ENCODE data around the gene C19orf38. TPM values are rescaled to one million over a fixed set of nuclear protein-coding genes. Genes with fewer than 3 reads are reported as not detected.

The C19orf38 gene
- total and polyA plus RNA-seq, 9 of the 15 experiments (the other 6 are each of a cell fraction or from before 2014, with no cell fraction given), result 0.14 to 0.18 TPM; not detected in 7

DNA sequence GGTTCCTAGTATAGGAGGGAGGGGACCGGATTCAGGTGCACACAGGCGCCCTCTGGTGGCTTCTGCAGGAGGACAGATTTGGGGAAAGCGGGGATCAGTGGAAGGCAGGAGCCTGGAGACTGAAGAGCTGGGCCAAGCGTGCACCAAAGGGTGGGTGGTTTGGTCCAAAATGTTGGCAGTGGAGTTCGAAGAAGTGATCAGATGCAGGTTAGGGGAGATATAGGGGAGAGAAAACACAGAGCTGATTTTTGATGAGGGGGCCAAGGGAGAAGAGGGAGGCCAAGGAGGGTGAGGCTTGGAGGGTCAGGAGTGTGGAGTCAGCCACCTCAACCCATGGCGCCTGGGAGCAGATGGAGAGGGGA is 16.3 kb downstream of the C19orf38 start (continued):
- TF ChIP-seq SP1 (CRISPR knock-in tag; IDR thresholded peaks at IDR 0.05), result no peak
- TF ChIP-seq RB1 (IDR thresholded peaks at IDR 0.05; ENCODE audit: low read depth), result peak; percentile 23; the same call in 1 of the 2 replicates
- TF ChIP-seq COPS2 (conservative IDR thresholded peaks at IDR 0.05), result no peak
- TF ChIP-seq, protein P1, sequence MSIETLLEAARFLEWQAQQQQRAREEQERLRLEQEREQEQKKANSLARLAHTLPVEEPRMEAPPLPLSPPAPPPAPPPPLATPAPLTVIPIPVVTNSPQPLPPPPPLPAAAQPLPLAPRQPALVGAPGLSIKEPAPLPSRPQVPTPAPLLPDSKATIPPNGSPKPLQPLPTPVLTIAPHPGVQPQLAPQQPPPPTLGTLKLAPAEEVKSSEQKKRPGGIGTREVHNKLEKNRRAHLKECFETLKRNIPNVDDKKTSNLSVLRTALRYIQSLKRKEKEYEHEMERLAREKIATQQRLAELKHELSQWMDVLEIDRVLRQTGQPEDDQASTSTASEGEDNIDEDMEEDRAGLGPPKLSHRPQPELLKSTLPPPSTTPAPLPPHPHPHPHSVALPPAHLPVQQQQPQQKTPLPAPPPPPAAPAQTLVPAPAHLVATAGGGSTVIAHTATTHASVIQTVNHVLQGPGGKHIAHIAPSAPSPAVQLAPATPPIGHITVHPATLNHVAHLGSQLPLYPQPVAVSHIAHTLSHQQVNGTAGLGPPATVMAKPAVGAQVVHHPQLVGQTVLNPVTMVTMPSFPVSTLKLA (conservative IDR thresholded peaks at IDR 0.05), result peak in 1 of 2 experiments; percentile 30; a peak in 1 of 4 replicates
- TF ChIP-seq, protein P2, sequence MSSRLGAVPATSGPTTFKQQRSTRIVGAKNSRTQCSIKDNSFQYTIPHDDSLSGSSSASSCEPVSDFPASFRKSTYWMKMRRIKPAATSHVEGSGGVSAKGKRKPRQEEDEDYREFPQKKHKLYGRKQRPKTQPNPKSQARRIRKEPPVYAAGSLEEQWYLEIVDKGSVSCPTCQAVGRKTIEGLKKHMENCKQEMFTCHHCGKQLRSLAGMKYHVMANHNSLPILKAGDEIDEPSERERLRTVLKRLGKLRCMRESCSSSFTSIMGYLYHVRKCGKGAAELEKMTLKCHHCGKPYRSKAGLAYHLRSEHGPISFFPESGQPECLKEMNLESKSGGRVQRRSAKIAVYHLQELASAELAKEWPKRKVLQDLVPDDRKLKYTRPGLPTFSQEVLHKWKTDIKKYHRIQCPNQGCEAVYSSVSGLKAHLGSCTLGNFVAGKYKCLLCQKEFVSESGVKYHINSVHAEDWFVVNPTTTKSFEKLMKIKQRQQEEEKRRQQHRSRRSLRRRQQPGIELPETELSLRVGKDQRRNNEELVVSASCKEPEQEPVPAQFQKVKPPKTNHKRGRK (tag; IDR thresholded peaks at IDR 0.05), result no peak
- 0 out of 2 replicates have a peak, but pooled peaks have one; percentile 33 for TF ChIP-seq GATAD2A (IDR thresholded peaks at IDR 0.05)
- TF ChIP-seq, protein P3, sequence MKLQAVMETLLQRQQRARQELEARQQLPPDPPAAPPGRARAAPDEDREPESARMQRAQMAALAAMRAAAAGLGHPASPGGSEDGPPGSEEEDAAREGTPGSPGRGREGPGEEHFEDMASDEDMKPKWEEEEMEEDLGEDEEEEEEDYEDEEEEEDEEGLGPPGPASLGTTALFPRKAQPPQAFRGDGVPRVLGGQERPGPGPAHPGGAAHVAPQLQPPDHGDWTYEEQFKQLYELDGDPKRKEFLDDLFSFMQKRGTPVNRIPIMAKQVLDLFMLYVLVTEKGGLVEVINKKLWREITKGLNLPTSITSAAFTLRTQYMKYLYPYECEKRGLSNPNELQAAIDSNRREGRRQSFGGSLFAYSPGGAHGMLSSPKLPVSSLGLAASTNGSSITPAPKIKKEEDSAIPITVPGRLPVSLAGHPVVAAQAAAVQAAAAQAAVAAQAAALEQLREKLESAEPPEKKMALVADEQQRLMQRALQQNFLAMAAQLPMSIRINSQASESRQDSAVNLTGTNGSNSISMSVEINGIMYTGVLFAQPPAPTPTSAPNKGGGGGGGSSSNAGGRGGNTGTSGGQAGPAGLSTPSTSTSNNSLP (IDR thresholded peaks at IDR 0.05; ENCODE audit: borderline replicate concordance, low read depth, low read length), result 0 out of 2 replicates have a peak, but pooled peaks have one; percentile 25
- TF ChIP-seq, protein P4, sequence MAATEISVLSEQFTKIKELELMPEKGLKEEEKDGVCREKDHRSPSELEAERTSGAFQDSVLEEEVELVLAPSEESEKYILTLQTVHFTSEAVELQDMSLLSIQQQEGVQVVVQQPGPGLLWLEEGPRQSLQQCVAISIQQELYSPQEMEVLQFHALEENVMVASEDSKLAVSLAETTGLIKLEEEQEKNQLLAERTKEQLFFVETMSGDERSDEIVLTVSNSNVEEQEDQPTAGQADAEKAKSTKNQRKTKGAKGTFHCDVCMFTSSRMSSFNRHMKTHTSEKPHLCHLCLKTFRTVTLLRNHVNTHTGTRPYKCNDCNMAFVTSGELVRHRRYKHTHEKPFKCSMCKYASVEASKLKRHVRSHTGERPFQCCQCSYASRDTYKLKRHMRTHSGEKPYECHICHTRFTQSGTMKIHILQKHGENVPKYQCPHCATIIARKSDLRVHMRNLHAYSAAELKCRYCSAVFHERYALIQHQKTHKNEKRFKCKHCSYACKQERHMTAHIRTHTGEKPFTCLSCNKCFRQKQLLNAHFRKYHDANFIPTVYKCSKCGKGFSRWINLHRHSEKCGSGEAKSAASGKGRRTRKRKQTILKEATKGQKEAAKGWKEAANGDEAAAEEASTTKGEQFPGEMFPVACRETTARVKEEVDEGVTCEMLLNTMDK (IDR thresholded peaks at IDR 0.05; ENCODE audit: borderline replicate concordance, insufficient read depth, low read depth, low read length, poor library complexity, severe bottlenecking), result peak; percentile 71
- TF ChIP-seq, protein P5, sequence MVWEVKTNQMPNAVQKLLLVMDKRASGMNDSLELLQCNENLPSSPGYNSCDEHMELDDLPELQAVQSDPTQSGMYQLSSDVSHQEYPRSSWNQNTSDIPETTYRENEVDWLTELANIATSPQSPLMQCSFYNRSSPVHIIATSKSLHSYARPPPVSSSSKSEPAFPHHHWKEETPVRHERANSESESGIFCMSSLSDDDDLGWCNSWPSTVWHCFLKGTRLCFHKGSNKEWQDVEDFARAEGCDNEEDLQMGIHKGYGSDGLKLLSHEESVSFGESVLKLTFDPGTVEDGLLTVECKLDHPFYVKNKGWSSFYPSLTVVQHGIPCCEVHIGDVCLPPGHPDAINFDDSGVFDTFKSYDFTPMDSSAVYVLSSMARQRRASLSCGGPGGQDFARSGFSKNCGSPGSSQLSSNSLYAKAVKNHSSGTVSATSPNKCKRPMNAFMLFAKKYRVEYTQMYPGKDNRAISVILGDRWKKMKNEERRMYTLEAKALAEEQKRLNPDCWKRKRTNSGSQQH (CRISPR knock-in tag; IDR thresholded peaks at IDR 0.05), result peak; percentile 62; the same call in 1 of the 2 replicates
- TF ChIP-seq, protein P6, sequence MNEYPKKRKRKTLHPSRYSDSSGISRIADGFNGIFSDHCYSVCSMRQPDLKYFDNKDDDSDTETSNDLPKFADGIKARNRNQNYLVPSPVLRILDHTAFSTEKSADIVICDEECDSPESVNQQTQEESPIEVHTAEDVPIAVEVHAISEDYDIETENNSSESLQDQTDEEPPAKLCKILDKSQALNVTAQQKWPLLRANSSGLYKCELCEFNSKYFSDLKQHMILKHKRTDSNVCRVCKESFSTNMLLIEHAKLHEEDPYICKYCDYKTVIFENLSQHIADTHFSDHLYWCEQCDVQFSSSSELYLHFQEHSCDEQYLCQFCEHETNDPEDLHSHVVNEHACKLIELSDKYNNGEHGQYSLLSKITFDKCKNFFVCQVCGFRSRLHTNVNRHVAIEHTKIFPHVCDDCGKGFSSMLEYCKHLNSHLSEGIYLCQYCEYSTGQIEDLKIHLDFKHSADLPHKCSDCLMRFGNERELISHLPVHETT (CRISPR knock-in tag; conservative IDR thresholded peaks at IDR 0.05 in 1 of 2, IDR thresholded peaks at IDR 0.05 in 1 of 2), result no peak
- peak; percentile 32 for TF ChIP-seq TAF1 (IDR thresholded peaks at IDR 0.05; ENCODE audit: control insufficient read depth, extremely low read depth, insufficient read depth, low read length, severe bottlenecking)
- 0 out of 2 replicates have a peak, but pooled peaks have one; percentile 3 for TF ChIP-seq HDAC2 (IDR thresholded peaks at IDR 0.05)
- TF ChIP-seq, protein P7, sequence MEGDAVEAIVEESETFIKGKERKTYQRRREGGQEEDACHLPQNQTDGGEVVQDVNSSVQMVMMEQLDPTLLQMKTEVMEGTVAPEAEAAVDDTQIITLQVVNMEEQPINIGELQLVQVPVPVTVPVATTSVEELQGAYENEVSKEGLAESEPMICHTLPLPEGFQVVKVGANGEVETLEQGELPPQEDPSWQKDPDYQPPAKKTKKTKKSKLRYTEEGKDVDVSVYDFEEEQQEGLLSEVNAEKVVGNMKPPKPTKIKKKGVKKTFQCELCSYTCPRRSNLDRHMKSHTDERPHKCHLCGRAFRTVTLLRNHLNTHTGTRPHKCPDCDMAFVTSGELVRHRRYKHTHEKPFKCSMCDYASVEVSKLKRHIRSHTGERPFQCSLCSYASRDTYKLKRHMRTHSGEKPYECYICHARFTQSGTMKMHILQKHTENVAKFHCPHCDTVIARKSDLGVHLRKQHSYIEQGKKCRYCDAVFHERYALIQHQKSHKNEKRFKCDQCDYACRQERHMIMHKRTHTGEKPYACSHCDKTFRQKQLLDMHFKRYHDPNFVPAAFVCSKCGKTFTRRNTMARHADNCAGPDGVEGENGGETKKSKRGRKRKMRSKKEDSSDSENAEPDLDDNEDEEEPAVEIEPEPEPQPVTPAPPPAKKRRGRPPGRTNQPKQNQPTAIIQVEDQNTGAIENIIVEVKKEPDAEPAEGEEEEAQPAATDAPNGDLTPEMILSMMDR (IDR thresholded peaks at IDR 0.05 in 2 of 3, conservative IDR thresholded peaks at IDR 0.05 in 1 of 3; ENCODE audit: insufficient read depth in 2 of 3, low read depth in 1 of 3, low read length in 3 of 3), result peak; percentile 88 to 97 (median 93)
- TF ChIP-seq CCAR2 (IDR thresholded peaks at IDR 0.05; ENCODE audit: low read depth, low read length), result no peak

Data from K562 (cell line).